Endothelial cell of umbilical vein (primary cell): ENCODE data around the gene SCNM1. TPM values are rescaled to one million over a fixed set of nuclear protein-coding genes. Genes with fewer than 3 reads are reported as not detected.

Source experiments
- BruUV-seq: library from RNA; stranded (reverse); fragments of 400-500 nt; replicated peaks from 2 replicates; lab custom pipeline; 2021; lab: Mats Ljungman, UMichigan
- CTCF ChIA-PET: fragments of 300-600, 350-600 bp; sonication (Branson Sonifier 250); formaldehyde crosslinking; loops from one replicate; lab custom pipeline; 2021; ENCODE audit warnings: antibody characterized with exemption, inconsistent platforms; lab: Charles Lee
- POLR2A ChIA-PET: fragments of 300-600, 350-600 bp; sonication (Branson Sonifier 250); formaldehyde crosslinking; loops from one replicate; lab custom pipeline; 2021; ENCODE audit warnings: antibody characterized with exemption, inconsistent platforms; lab: Charles Lee
- DNase-seq: peaks from one replicate; pipeline ENCODE4 v3.0.0-alpha.2; 2011; ENCODE audit warnings: low read depth, low spot score
- FAIRE-seq: peaks from 2 replicates; lab custom pipeline; 2011; peaks lifted over from hg19 to GRCh38; lab: Jason Lieb, UNC
- H2AFZ ChIP-seq: 2 replicates; pipeline ENCODE4 v1.6.0; 2012; ENCODE audit warnings: low read depth, low read length, control low read depth, inconsistent platforms
- H3K27ac ChIP-seq: 2 replicates; pipeline ENCODE4 v1.5.1; 2011; ENCODE audit warnings: low read depth, mild to moderate bottlenecking, control low read depth, low read length, moderate library complexity; ENCODE audit not compliant: insufficient read depth
- H3K27me3 ChIP-seq, 2 experiments: 2 replicates each; pipeline versions ENCODE4 v1.6.0 to v1.6.1; 2011; ENCODE audit warnings: low read length in 2 of 2, mixed read lengths in 1 of 2; ENCODE audit not compliant: control insufficient read depth in 2 of 2, insufficient read depth in 2 of 2
- H3K36me3 ChIP-seq, 2 experiments: 2 replicates in 1 of 2; 3 replicates in 1 of 2; pipeline ENCODE4 v1.5.1; 2011; ENCODE audit warnings: low read length in 2 of 2, mild to moderate bottlenecking in 1 of 2, moderate library complexity in 1 of 2; ENCODE audit not compliant: control insufficient read depth in 2 of 2, insufficient read depth in 2 of 2; ENCODE audit errors: extremely low read depth in 1 of 2
- H3K4me1 ChIP-seq: 3 replicates; pipeline ENCODE4 v1.5.1; 2011; ENCODE audit warnings: mild to moderate bottlenecking, low read length; ENCODE audit not compliant: control insufficient read depth, insufficient read depth; ENCODE audit errors: extremely low read depth
- H3K4me2 ChIP-seq: 2 replicates; pipeline ENCODE4 v1.6.1; 2011; ENCODE audit warnings: low read length, control low read depth, mixed read lengths; ENCODE audit not compliant: insufficient read depth
- H3K4me3 ChIP-seq, 3 experiments: fragments of 200-600 bp in 1 of 3; sonication (generic), shearing (Covaris generic) in 1 of 3; replicated peaks in 1 of 3; 2 replicates each; pipeline ENCODE4 v1.5.1; 2011 to 2016; ENCODE audit warnings: control low read depth in 3 of 3, low read length in 3 of 3, mild to moderate bottlenecking in 2 of 3, inconsistent platforms in 1 of 3, low read depth in 1 of 3, moderate library complexity in 1 of 3; ENCODE audit not compliant: insufficient read depth in 1 of 3
- H3K79me2 ChIP-seq: 2 replicates; pipeline ENCODE4 v1.6.0; 2012; ENCODE audit warnings: low read length, inconsistent platforms; ENCODE audit not compliant: control insufficient read depth, insufficient read depth
- H3K9ac ChIP-seq: replicated peaks from 2 replicates; pipeline ENCODE3; 2011; ENCODE audit warnings: low read length, control low read depth; ENCODE audit not compliant: insufficient read depth; ENCODE audit errors: extremely low read depth
- H3K9me1 ChIP-seq: replicated peaks from 3 replicates; pipeline ENCODE4 v1.6.0; 2011; ENCODE audit warnings: mild to moderate bottlenecking, low read length; ENCODE audit not compliant: control insufficient read depth, insufficient read depth; ENCODE audit errors: extremely low read depth
- H3K9me3 ChIP-seq: replicated peaks from 2 replicates; pipeline ENCODE4 v1.5.1; 2012; ENCODE audit warnings: low read length, inconsistent platforms; ENCODE audit not compliant: control insufficient read depth, insufficient read depth
- H4K20me1 ChIP-seq: replicated peaks from 2 replicates; pipeline ENCODE3; 2011; ENCODE audit warnings: mild to moderate bottlenecking, low read length; ENCODE audit not compliant: control insufficient read depth, insufficient read depth; ENCODE audit errors: extremely low read depth
- CTCF ChIP-seq, 2 donors: IDR thresholded peaks; 1 replicate in 1 of 2; 2 replicates in 1 of 2; pipeline ENCODE4 v1.5.1; 2011; ENCODE audit warnings: low read length in 2 of 2, mild to moderate bottlenecking in 2 of 2, moderate library complexity in 2 of 2, control low read depth in 1 of 2, inconsistent platforms in 1 of 2, low read depth in 1 of 2; ENCODE audit not compliant: insufficient read depth in 1 of 2; ENCODE audit errors: extremely low read depth in 1 of 2
- EZH2 ChIP-seq: IDR thresholded peaks from 2 replicates; pipeline ENCODE4 v1.6.1; 2012; ENCODE audit warnings: borderline replicate concordance, low read depth, mild to moderate bottlenecking, moderate library complexity, low read length, inconsistent platforms; ENCODE audit not compliant: severe bottlenecking
- FOS ChIP-seq: IDR thresholded peaks from 2 replicates; pipeline ENCODE4 v1.6.1; 2011; ENCODE audit warnings: mild to moderate bottlenecking, low read length, moderate library complexity, borderline replicate concordance; ENCODE audit not compliant: insufficient read depth
- JUN ChIP-seq: IDR thresholded peaks from 2 replicates; pipeline ENCODE4 v1.6.1; 2011; ENCODE audit warnings: borderline replicate concordance, low read depth; ENCODE audit not compliant: insufficient read length, insufficient read depth
- MYC ChIP-seq: IDR thresholded peaks from one replicate; pipeline ENCODE4 v1.6.1; 2011; ENCODE audit warnings: mild to moderate bottlenecking, low read depth, low read length
- POLR2A ChIP-seq: IDR thresholded peaks from 2 replicates; pipeline ENCODE4 v1.6.1; 2012; ENCODE audit warnings: low read depth, mild to moderate bottlenecking, control low read depth, low read length
- POLR2AphosphoS5 ChIP-seq: IDR thresholded peaks from 2 replicates; pipeline ENCODE4 v1.6.1; 2012; ENCODE audit warnings: low read depth, mild to moderate bottlenecking, control low read depth, low read length, moderate library complexity; ENCODE audit not compliant: insufficient read depth
- dilution Hi-C: fragments of 300-500 bp; cut with MboI; formaldehyde crosslinking; loops from one replicate; pipeline ENCODE4 v1.15.0; 2019; ENCODE audit warnings: low sequenced_read_pairs; ENCODE audit not compliant: extremely low pct_ligation_motif_present
- intact Hi-C: fragments of 100-400 bp; cut with micrococcal nuclease; formaldehyde crosslinking; loops from one replicate; pipeline ENCODE4 v1.10.0; 2022
- polyA plus RNA-seq, 4 experiments: library from polyadenylated mRNA; depleted of rRNA in 3 of 4; stranded (reverse) in 3 of 4; unstranded in 1 of 4; fragments of >200 nt; gene quantifications; 2 replicates each; pipeline versions ENCODE4 v1.2.1 to v1.2.3, GENCODE V29; 2011 to 2012; ENCODE audit warnings: missing spikeins in 1 of 4
- total RNA-seq: library from RNA; stranded (reverse); gene quantifications from 2 replicates; pipeline ENCODE4 v1.2.3, GENCODE V29; 2021

Gene SCNM1
- total and polyA plus RNA-seq, 2 donors (not counting 3 experiments of a cell fraction or from before 2014, with no cell fraction given), result 17.3 to 43.1 TPM

GRCh38 chr1:151124763-151125403, 41.1 kb upstream of the SCNM1 start:
- Histone ChIP-seq H3K9ac (no peak overlapping the region), H3K4me3 (no peak overlapping the region), H2AFZ (no peak overlapping the region), H4K20me1 (no peaks in the 10 kb centered on the region), H3K27ac (no peak overlapping the region), H3K27me3 (no peaks in the 10 kb centered on the region), H3K9me1 (no peaks in the 10 kb centered on the region), H3K4me1 (peaks cover 5% of the 10 kb centered on the region), H3K9me3 (no peaks in the 10 kb centered on the region), H3K36me3 (no peaks in the 10 kb centered on the region), H3K4me2 (no peak overlapping the region), H3K79me2 (no peaks in the 10 kb centered on the region)
- TF ChIP-seq JUN, result no peak
- TF ChIP-seq FOS, result no peak
- TF ChIP-seq EZH2, result no peak
- TF ChIP-seq POLR2AphosphoS5, result no peak
- TF ChIP-seq MYC, result no peak
- no peak for TF ChIP-seq POLR2A
- TF ChIP-seq CTCF (IDR thresholded peaks at IDR 0.05; ENCODE audit: extremely low read depth in 1 of 2, insufficient read depth in 1 of 2, low read depth in 1 of 2, low read length in 2 of 2), result no peak
- FAIRE-seq (no peak), DNase-seq (no peak)
- CTCF ChIA-PET, result interaction anchor here (1.1 to 5.6 kb wide), 3 partner anchors 17 to 30 kb away, joined by 4 to 29 read pairs (median 5); no protein-coding TSS in a partner anchor
- intact Hi-C loops, result no loop called here
- dilution Hi-C loops, result no loop called here
- POLR2A ChIA-PET, result no interaction called here
- no TSS peak for BruUV-seq
